ENCODE measurements around the gene ZNF516. TPM values are rescaled to one million over a fixed set of nuclear protein-coding genes. Genes with fewer than 3 reads are reported as not detected.

Gene ZNF516
- total RNA-seq, 1 donor from 2014 or later = 21.6 TPM

DNA sequence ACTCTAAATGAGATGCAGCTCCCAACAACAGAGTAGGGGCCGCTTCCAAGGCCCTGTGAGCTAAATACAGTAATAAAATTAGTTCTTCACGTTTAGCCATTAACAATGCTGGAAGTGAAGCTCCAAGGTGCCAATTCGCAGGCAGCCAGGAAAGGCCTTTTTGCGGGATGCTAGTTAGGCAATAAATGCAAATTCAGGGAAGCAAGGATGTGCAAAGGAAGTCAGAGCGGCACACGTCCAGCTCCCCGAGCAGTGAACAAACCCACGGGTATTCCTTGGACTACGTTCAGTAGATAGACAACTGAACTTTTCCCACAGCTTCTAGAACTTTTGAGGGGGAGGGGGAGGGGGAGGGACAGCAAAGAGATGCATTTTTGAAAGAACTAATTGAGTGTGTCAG is 6.9 kb downstream of the ZNF516 start:
- no peak for DNase-seq (ENCODE audit: low spot score in 2 of 2)
- H3K36me3 ChIP-seq = no peaks in the 10 kb centered on the region
- no peaks in the 10 kb centered on the region for H3K4me1 ChIP-seq
- no peaks in the 10 kb centered on the region for H3K27me3 ChIP-seq
- H3K9me3 ChIP-seq = no peaks in the 10 kb centered on the region
- H3K27ac ChIP-seq = no peak overlapping the region
- H3K4me3 ChIP-seq = no peak overlapping the region
- TF ChIP-seq, protein P1, sequence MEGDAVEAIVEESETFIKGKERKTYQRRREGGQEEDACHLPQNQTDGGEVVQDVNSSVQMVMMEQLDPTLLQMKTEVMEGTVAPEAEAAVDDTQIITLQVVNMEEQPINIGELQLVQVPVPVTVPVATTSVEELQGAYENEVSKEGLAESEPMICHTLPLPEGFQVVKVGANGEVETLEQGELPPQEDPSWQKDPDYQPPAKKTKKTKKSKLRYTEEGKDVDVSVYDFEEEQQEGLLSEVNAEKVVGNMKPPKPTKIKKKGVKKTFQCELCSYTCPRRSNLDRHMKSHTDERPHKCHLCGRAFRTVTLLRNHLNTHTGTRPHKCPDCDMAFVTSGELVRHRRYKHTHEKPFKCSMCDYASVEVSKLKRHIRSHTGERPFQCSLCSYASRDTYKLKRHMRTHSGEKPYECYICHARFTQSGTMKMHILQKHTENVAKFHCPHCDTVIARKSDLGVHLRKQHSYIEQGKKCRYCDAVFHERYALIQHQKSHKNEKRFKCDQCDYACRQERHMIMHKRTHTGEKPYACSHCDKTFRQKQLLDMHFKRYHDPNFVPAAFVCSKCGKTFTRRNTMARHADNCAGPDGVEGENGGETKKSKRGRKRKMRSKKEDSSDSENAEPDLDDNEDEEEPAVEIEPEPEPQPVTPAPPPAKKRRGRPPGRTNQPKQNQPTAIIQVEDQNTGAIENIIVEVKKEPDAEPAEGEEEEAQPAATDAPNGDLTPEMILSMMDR (IDR thresholded peaks at IDR 0.05) = no peak
- intact Hi-C loops (cut with DNase I) = no loop called here

DNA sequence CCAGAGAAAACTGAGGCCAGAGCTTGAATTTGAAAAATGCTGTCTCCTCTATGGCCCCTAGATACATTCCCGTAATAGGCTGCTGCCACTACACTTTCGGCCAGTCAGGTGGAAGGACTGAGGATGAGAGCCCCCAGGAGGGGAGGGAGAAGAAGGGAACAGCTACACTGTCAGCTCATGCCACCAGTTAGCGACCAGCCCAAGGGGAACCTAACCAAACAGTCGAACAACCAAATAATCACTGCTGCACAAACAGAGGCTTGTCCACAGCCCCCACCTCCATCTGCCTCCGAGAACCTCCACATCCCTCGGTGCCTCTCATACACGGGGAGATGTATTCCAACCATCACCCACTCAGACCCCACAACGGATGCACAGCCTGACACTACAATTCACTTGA is 7.3 kb downstream of the ZNF516 start:
- no peaks in the 10 kb centered on the region for H3K9me3 ChIP-seq
- no peaks in the 10 kb centered on the region for H3K4me1 ChIP-seq
- TF ChIP-seq, protein P1 (IDR thresholded peaks at IDR 0.05) = no peak
- intact Hi-C loops (cut with DNase I) = no loop called here
- no peak overlapping the region for H3K27ac ChIP-seq
- H3K4me3 ChIP-seq = no peak overlapping the region
- H3K36me3 ChIP-seq = no peaks in the 10 kb centered on the region
- H3K27me3 ChIP-seq = no peaks in the 10 kb centered on the region
- no peak for DNase-seq (ENCODE audit: low spot score in 2 of 2)

DNA sequence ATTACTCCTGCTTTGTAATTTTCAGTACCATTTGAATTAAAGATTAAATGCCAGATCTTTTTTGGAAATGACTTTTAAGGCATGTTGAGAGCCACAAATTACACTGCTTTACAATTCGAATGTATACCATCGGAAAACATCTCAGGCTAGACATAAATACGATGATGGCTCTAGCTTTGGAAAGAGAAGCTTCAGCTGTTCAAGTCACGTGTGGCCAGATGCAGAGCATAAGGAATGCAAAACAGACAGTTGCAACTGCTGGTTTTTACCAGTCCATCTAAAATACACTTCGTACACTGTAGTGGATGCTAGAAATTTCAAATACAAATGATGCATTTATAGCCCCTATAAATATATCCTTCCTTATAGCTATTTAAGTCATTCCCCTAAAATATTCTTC is 8.0 kb downstream of the ZNF516 start:
- no peak overlapping the region for H3K27ac ChIP-seq
- H3K27me3 ChIP-seq = no peaks in the 10 kb centered on the region
- TF ChIP-seq, protein P1 (IDR thresholded peaks at IDR 0.05) = no peak
- H3K4me1 ChIP-seq = no peaks in the 10 kb centered on the region
- H3K36me3 ChIP-seq = no peaks in the 10 kb centered on the region
- H3K4me3 ChIP-seq = no peak overlapping the region
- DNase-seq (ENCODE audit: low spot score in 2 of 2) = no peak
- no peaks in the 10 kb centered on the region for H3K9me3 ChIP-seq
- intact Hi-C loops (cut with DNase I) = no loop called here

DNA sequence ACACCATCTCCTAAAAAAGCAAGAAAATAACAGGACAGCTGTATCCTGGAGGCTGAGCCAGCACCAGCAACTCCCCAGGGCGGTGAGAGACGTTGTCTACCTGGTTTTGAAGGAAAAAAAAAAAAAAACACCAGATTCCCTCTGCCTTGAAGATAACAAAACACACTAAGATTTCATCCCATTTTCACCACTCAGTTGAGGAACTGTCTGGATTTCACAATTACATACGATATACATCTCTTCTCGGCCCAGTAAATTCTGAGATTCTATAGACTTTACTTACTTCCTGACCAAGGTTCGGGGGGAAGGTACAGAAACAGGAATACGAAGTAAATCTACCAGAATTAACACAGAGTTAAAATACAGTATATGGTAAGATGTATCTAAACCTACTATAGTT is 8.5 kb downstream of the ZNF516 start:
- intact Hi-C loops (cut with DNase I) = no loop called here
- H3K4me3 ChIP-seq = no peak overlapping the region
- TF ChIP-seq, protein P1 (IDR thresholded peaks at IDR 0.05) = no peak
- no peaks in the 10 kb centered on the region for H3K36me3 ChIP-seq
- no peaks in the 10 kb centered on the region for H3K9me3 ChIP-seq
- DNase-seq (ENCODE audit: low spot score in 2 of 2) = no peak
- H3K27ac ChIP-seq = no peak overlapping the region
- no peaks in the 10 kb centered on the region for H3K27me3 ChIP-seq
- no peaks in the 10 kb centered on the region for H3K4me1 ChIP-seq

DNA sequence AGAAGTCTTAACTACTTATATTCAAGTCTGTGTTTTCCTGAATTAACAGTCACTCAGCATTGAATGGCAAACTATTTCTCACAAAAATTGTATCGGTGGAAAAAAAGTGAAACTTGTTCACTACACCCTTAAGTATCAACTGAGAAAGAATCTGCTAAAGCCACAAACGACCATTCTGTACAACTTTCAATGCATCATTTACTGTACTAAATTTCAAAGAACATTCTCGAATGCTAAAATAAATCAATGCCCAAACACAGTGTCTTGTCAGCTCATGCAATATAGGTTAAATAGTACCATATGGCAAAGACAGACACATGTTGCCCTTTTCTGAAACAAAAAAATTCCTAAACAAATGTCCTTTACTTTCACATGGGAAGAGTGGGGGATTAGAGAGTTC is 9.0 kb downstream of the ZNF516 start:
- no peak for DNase-seq (ENCODE audit: low spot score in 2 of 2)
- no peaks in the 10 kb centered on the region for H3K9me3 ChIP-seq
- intact Hi-C loops (cut with DNase I) = no loop called here
- TF ChIP-seq, protein P1 (IDR thresholded peaks at IDR 0.05) = no peak
- no peaks in the 10 kb centered on the region for H3K4me1 ChIP-seq
- no peak overlapping the region for H3K4me3 ChIP-seq
- H3K36me3 ChIP-seq = no peaks in the 10 kb centered on the region
- H3K27me3 ChIP-seq = no peaks in the 10 kb centered on the region
- no peak overlapping the region for H3K27ac ChIP-seq

DNA sequence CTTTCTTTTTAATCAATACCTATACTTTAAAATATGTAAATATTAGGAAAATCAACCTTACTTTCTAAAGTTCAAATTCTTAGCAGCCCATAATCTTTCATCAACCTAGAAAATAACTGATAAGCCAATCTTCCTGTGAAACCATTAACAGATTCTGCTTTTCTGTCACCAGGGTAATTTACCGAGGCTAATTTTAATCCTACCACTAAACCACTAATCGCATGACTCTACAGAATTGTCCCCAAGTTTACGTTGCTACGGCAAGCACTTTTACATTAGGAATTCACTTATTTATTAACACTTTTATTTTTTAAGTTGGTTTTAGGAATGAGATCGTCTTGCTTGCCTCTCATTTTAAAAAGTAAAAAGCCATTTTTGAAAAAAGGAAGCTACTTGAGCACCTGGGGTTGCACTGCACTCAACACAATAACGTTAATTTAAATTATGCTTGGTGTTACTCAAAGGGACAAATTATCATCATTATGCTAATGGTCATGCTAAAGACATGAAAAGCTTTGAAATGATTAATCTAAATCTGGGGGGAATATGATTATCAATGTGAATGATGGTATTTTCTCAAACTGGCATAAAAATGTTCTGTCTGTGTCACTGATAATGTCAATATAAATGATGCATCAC is 10.2 kb downstream of the ZNF516 start:
- H3K36me3 ChIP-seq = no peaks in the 10 kb centered on the region
- no peak for DNase-seq (ENCODE audit: low spot score in 2 of 2)
- no peak overlapping the region for H3K4me3 ChIP-seq
- H3K9me3 ChIP-seq = no peaks in the 10 kb centered on the region
- H3K27ac ChIP-seq = no peak overlapping the region
- TF ChIP-seq, protein P1 (IDR thresholded peaks at IDR 0.05) = no peak
- intact Hi-C loops (cut with DNase I) = no loop called here
- H3K4me1 ChIP-seq = no peaks in the 10 kb centered on the region
- H3K27me3 ChIP-seq = no peaks in the 10 kb centered on the region

Measured in ascending aorta (tissue), 2 donors.